Measurements from ENCODE around the gene RGS1. TPM values are rescaled to one million over a fixed set of nuclear protein-coding genes. Genes with fewer than 3 reads are reported as not detected.

The RGS1 gene
- total and polyA plus RNA-seq, 9 donors, result 0.74 to 5.7 (median 2.9) TPM

DNA sequence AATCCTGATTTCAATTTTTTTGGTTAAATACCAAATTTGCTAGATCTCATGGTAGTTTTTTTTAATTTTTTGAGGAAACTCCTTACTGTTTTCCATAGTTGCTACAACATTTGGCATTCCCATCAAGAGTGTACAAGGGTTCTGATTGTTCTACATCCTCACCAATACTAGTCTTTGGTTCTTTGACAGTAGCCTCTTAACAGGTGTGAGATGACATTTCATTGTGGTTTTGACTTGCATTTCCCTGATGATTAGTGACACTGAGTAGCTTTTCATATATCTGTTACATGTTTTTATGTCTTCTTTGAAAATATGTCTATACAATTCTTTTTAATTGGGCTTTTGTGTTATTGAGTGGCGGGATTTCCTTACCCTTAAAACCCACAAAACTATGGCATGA lies 39.5 kb downstream of the RGS1 start:
- no CpG with 5 or more reads among the region's 1 CpG for WGBS (ENCODE audit: insufficient coverage)
- H3K27me3 ChIP-seq (ENCODE audit: control insufficient read depth, insufficient read depth, low read length), result no peaks in the 10 kb centered on the region

DNA sequence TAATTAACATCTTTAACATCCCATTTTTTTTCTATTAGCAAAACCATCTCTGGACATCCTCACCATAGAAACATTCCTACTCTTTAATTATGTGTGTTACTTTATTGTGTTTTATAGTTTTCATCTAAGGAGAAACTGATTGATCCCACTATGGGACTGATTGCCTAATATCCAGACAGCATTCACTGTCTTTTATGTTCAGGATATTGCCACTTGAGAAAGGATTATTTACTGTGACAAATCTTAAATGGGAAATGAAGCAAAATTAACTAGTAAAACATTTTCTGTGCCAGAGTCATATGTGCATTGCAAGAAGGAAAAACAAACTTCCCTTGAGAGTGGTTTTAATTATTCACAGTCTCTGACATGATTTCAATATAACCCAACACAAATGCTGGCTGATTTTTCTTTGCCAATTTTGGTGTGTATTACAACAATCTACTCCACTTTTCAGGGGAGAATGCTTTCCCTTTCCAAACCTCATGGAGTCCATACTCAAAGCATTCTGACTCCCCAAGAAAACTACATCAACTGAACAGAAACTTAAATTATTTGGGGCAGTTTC lies 44.6 kb downstream of the RGS1 start:
- no peaks in the 10 kb centered on the region for H3K9me3 ChIP-seq (replicated peaks; ENCODE audit: control insufficient read depth, low read depth, low read length)
- no peak overlapping the region for H3K4me3 ChIP-seq (ENCODE audit: low read length)
- no peaks in the 10 kb centered on the region for H3K27me3 ChIP-seq (ENCODE audit: control insufficient read depth, insufficient read depth, low read length)

More for the DNA sequence above, 39.5 kb downstream of the RGS1 start:
- H3K4me3 ChIP-seq (ENCODE audit: low read length), result no peak overlapping the region
- no peaks in the 10 kb centered on the region for H3K9me3 ChIP-seq (replicated peaks; ENCODE audit: control insufficient read depth, low read depth, low read length)
- no peak for DNase-seq
- no peaks in the 10 kb centered on the region for H3K36me3 ChIP-seq (ENCODE audit: control insufficient read depth, insufficient read depth, low read length)
- no peak overlapping the region for H3K27ac ChIP-seq (ENCODE audit: low read length)
- H3K4me1 ChIP-seq (ENCODE audit: control insufficient read depth, insufficient read depth, low read length), result no peaks in the 10 kb centered on the region

DNA sequence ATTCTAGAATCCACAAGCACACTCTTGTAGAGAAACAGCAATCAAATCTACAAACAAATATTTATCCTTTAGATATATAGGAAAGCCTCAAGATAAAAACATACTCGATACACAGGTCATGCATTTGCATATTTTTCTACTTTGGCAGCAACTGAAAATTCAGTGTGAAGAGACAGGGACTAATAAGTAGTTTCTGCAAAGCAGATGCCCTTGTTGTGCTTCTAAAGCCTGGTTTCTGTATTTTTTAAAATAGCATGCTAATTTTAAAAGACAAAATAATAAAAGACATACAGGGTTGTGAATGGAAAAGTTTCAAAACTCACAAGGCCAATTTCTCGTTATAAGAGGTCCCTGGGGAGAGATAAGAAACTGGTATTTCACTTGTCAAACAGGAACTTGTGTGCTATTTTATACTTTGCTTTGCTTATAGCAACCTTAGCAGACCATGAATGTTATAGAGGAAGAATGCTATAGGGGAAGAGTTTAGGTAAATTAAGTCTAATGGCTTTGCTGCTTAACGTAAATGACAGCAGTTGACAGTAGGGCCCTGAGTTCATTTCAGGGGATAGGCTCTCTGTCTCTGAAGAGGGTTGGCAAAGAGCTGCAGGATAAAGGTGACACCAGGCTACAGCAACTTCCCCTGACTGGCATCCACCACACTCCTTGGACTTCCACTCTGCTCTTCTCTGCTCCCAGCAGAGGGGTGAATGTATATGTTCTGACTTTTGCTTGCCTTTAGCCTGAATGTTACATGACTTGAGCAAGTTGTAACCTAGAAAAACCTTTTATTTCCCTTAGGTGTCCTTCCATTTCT lies 51.0 kb downstream of the RGS1 start:
- no peak for DNase-seq
- Histone ChIP-seq H3K4me1 (ENCODE audit: control insufficient read depth, insufficient read depth, low read length) (no peaks in the 10 kb centered on the region), H3K9me3 (replicated peaks; ENCODE audit: control insufficient read depth, low read depth, low read length) (no peaks in the 10 kb centered on the region), H3K36me3 (ENCODE audit: control insufficient read depth, insufficient read depth, low read length) (no peaks in the 10 kb centered on the region), H3K27me3 (ENCODE audit: control insufficient read depth, insufficient read depth, low read length) (no peaks in the 10 kb centered on the region), H3K27ac (ENCODE audit: low read length) (no peak overlapping the region), H3K4me3 (ENCODE audit: low read length) (no peak overlapping the region)
- 36% methylated on average over 1 of the region's 3 CpGs for WGBS (ENCODE audit: insufficient coverage)

More for the DNA sequence above, 44.6 kb downstream of the RGS1 start:
- Histone ChIP-seq H3K36me3 (ENCODE audit: control insufficient read depth, insufficient read depth, low read length) (no peaks in the 10 kb centered on the region), H3K4me1 (ENCODE audit: control insufficient read depth, insufficient read depth, low read length) (no peaks in the 10 kb centered on the region), H3K27ac (ENCODE audit: low read length) (no peak overlapping the region)
- no peak for DNase-seq

DNA sequence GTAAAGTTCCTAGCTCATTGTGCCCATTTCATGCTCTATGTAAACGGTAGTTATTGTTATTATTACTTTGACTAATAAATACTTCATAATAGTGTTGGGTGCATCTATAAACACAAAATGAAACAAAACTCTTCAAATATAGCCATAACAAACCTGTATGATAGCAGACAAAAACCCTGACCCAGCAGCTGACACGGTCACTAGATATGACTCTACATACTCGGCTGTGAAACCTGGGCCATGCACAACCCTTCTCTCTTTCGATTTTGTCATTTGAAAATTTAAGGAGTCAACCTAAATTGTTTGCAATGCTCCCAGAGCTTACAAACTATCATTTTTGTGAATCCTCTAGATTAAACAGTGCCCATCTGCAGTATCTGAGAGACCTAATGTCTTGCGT lies 52.3 kb downstream of the RGS1 start:
- Histone ChIP-seq H3K36me3 (ENCODE audit: control insufficient read depth, insufficient read depth, low read length) (no peaks in the 10 kb centered on the region), H3K4me1 (ENCODE audit: control insufficient read depth, insufficient read depth, low read length) (no peaks in the 10 kb centered on the region), H3K9me3 (replicated peaks; ENCODE audit: control insufficient read depth, low read depth, low read length) (no peaks in the 10 kb centered on the region), H3K4me3 (ENCODE audit: low read length) (no peak overlapping the region), H3K27ac (ENCODE audit: low read length) (no peak overlapping the region), H3K27me3 (ENCODE audit: control insufficient read depth, insufficient read depth, low read length) (no peaks in the 10 kb centered on the region)
- 100% methylated on average over 3 of the region's 5 CpGs for WGBS (ENCODE audit: insufficient coverage)
- no peak for DNase-seq

DNA sequence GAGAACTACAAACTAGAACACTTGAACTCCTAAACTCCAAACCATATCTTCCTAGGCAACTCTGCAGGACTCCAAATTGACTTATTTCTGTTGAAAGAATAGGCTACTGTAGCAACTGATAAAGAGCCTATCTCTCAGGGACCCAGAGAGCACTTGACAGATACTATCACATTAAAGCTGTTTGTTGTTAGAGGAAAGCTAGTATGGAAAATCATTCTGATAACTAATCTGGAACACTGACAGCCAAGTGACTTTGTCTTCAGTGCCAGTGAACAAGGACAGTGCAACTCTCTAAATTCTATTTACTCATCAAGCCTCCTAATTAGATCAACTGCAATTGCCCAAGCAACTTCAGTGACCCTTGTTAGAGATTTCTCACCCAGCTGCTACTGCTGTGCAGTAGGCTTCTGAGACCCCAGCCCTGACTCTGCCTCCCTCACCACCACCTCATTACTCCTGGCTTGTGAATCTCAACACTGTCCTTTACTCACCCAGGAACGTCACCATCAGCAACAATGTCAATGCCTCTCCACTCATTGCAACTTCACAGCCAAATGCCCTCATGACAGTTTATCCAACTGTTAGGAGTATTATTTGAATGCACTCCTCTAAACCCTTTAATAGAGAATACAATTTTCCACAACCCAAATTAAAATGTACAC lies 53.0 kb downstream of the RGS1 start:
- H3K27ac ChIP-seq (ENCODE audit: low read length), result no peak overlapping the region

DNA sequence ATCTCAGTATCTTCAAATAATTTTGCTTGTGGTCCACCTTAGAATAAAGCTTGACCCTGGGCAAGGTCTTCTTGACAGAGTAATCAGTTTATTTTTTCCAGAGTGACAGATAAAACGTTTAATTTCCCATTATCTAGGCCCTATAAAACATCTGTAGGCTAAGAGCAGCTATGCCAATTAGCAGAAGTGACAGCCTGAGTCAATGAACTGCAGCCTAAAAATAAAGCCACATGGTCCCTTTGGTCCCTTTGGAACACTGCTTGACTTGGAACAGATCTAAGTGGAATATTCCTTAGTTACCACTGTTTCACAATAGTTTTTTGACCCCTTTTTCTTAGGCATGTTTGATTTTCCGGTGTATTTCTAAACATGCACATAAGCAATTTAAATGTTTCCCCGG lies 54.0 kb downstream of the RGS1 start:
- H3K9me3 ChIP-seq (replicated peaks; ENCODE audit: control insufficient read depth, low read depth, low read length), result no peaks in the 10 kb centered on the region
- H3K4me1 ChIP-seq (ENCODE audit: control insufficient read depth, insufficient read depth, low read length), result no peaks in the 10 kb centered on the region
- no peaks in the 10 kb centered on the region for H3K36me3 ChIP-seq (ENCODE audit: control insufficient read depth, insufficient read depth, low read length)
- no peak for DNase-seq
- WGBS (ENCODE audit: insufficient coverage), result no CpG with 5 or more reads among the region's 3 CpGs
- no peak overlapping the region for H3K4me3 ChIP-seq (ENCODE audit: low read length)
- H3K27me3 ChIP-seq (ENCODE audit: control insufficient read depth, insufficient read depth, low read length), result no peaks in the 10 kb centered on the region
- H3K27ac ChIP-seq (ENCODE audit: low read length), result no peak overlapping the region

More for the DNA sequence above, 53.0 kb downstream of the RGS1 start:
- Histone ChIP-seq H3K9me3 (replicated peaks; ENCODE audit: control insufficient read depth, low read depth, low read length) (no peaks in the 10 kb centered on the region), H3K36me3 (ENCODE audit: control insufficient read depth, insufficient read depth, low read length) (no peaks in the 10 kb centered on the region), H3K27me3 (ENCODE audit: control insufficient read depth, insufficient read depth, low read length) (no peaks in the 10 kb centered on the region), H3K4me1 (ENCODE audit: control insufficient read depth, insufficient read depth, low read length) (no peaks in the 10 kb centered on the region), H3K4me3 (ENCODE audit: low read length) (no peak overlapping the region)
- 80% methylated on average over 1 of the region's 1 CpG for WGBS (ENCODE audit: insufficient coverage)
- no peak for DNase-seq

Other genes with a start within 250 kb of the RGS1 start
- 0.89 TPM for gene RGS13, start 60.4 kb downstream of the RGS1 start, total RNA-seq
- gene RGS13, start 60.4 kb downstream of the RGS1 start, polyA plus RNA-seq (ENCODE audit: insufficient read depth in 1 of 8, insufficient read length in 8 of 8, low replicate concordance in 1 of 8), result 1 to 10 TPM in 1 of 8 donors, under 1 TPM in 7; 0.36 to 1.1 (median 0.58) TPM
- gene RGS2, start 233.3 kb downstream of the RGS1 start, total RNA-seq, result 94.2 TPM
- gene RGS2, start 233.3 kb downstream of the RGS1 start, polyA plus RNA-seq (ENCODE audit: insufficient read depth in 1 of 8, insufficient read length in 8 of 8, low replicate concordance in 1 of 8), result 100 to 1,000 TPM in 7 of 8 donors, 10 to 100 TPM in 1; 98.1 to 141 (median 114) TPM